A549 treated with Hydrocortisone at 1 μM for 4 hours (cell line): Measurements from ENCODE around the gene SATB2. TPM values are rescaled to one million over a fixed set of nuclear protein-coding genes. Genes with fewer than 3 reads are reported as not detected.

Experiments used
- total RNA-seq: library from RNA; stranded (reverse); fragments of 200-300 nt; extraction: Qiagen RNA extraction; gene quantifications from 5 replicates; pipeline ENCODE4 v1.2.3, GENCODE V29; 2022

SATB2 gene
- total RNA-seq, result 2.7 to 3.1 TPM (median 2.9 TPM) in 5 replicates

GRCh38 chr2:199457147-199458008 lies at the start of gene SATB2:
Gene SATB2, minus strand, starts transcription at chr2:199457939. Its CDS starts 1,902 bp downstream, at chr2:199456037.

